HG03139 (cell line): ENCODE data around the gene IL17RB.

ENCODE experiments used
- ATAC-seq: cut with Tn5 transposase; IDR thresholded peaks from one replicate; pipeline ENCODE4 v1.9.1; 2021; ENCODE audit not compliant: unreplicated experiment

Gene IL17RB

DNA sequence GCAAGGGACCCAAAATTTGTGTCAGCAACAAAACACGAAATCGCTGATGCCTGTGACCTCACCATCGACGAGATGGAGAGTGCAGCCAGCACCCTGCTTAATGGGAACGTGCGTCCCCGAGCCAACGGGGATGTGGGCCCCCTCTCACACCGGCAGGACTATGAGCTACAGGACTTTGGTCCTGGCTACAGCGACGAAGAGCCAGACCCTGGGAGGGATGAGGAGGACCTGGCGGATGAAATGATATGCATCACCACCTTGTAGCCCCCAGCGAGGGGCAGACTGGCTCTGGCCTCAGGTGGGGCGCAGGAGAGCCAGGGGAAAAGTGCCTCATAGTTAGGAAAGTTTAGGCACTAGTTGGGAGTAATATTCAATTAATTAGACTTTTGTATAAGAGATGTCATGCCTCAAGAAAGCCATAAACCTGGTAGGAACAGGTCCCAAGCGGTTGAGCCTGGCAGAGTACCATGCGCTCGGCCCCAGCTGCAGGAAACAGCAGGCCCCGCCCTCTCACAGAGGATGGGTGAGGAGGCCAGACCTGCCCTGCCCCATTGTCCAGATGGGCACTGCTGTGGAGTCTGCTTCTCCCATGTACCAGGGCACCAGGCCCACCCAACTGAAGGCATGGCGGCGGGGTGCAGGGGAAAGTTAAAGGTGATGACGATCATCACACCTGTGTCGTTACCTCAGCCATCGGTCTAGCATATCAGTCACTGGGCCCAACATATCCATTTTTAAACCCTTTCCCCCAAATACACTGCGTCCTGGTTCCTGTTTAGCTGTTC is 35.0 kb upstream of the IL17RB start:
- no peak for ATAC-seq

DNA sequence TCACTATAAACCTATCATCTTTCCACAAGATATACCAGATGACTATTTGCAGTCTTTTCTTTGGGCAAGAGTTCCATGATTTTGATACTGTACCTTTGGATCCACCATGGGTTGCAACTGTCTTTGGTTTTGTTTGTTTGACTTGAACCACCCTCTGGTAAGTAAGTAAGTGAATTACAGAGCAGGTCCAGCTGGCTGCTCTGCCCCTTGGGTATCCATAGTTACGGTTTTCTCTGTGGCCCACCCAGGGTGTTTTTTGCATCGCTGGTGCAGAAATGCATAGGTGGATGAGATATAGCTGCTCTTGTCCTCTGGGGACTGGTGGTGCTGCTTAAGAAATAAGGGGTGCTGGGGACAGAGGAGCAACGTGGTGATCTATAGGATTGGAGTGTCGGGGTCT is 33.9 kb upstream of the IL17RB start:
- ATAC-seq: no peak

DNA sequence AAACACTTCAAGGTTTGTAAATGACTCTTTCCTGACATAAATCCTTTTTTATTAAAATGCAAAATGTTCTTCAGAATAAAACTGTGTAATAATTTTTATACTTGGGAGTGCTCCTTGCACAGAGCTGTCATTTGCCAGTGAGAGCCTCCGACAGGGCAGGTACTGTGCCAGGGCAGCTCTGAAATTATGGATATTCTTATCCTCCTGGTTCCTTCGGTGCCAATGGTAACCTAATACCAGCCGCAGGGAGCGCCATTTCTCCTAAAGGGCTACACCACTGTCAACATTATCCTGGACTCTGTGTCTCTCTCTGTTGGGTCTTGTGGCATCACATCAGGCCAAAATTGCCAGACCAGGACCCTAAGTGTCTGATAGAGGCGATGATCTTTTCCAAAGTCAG is 33.1 kb upstream of the IL17RB start:
- no peak for ATAC-seq

DNA sequence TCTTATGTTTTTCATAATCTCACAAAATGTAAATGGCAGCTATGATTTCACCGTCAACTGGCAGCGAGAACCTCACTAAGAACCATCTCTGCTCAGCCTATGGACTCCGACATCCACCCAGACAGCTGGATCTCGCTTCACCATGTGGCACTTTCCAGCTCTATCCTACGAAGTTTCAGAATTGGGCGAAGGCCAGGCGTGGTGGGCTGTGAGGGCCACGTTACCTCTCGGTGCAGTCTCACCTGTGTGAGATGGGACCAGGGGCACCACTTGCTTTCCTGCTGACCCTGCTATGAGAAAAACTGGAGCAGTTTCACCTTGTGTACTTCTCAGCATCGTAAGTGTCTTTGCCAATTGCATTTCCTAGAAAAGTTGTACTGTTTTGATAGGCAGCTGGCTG is 32.5 kb upstream of the IL17RB start:
- no peak for ATAC-seq

DNA sequence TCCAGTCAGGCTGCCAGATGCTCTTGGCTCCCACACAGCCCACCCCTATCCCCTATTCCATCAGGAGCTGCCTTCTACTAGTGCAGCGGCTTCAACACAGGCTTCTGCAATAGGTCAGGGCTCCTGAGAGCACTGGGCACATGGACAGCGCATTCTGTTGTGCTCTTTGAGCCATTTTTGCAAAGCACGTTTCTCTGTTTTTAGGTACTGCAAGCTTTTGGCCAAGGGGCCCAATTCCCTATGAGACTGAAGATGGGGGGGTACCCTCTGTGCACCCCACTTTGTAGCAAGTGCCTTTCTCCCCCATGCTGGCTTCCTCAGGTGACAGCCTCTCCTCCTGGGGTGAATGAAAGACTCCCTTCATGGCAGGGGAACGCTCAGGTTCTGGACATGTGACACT is 31.3 kb upstream of the IL17RB start:
- ATAC-seq: no peak

DNA sequence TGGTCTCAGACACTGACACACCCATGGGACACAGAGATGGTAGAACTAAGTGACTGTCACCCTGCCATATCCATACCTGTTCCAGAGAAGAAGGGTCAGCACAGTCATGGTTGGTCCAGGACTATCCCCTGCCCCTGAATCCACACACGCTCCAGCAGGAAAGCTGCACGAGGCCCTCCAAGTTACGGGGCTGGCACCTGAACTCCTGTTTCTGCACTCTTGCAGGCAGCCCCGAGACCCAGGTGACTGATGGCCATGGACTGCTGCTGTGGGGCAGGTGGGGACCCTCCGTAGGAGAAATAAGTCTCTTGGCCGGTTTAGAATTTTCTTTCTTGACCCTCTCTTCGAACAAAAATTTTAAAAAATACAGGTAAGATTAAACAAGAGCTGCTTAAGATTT is 30.7 kb upstream of the IL17RB start:
- no peak for ATAC-seq

DNA sequence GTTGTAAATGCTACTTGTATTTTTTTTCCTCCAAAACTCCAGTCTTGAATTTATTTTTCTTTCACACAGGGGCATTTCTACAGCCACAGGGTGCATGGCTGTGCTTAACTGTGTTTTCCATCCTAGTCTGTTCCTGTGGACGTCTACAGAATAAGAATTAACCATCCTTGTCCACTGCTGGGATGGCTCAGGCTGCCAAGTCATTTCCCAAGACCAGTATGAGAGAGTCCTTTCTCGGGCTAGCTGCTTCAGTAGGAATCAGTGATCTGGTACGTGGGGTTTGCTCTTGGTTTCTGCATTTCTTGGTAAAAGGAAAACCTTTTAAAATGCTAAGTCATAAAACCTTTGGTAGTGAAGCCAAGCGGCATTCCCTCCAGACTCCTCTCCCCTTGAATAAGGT is 29.9 kb upstream of the IL17RB start:
- no peak for ATAC-seq

DNA sequence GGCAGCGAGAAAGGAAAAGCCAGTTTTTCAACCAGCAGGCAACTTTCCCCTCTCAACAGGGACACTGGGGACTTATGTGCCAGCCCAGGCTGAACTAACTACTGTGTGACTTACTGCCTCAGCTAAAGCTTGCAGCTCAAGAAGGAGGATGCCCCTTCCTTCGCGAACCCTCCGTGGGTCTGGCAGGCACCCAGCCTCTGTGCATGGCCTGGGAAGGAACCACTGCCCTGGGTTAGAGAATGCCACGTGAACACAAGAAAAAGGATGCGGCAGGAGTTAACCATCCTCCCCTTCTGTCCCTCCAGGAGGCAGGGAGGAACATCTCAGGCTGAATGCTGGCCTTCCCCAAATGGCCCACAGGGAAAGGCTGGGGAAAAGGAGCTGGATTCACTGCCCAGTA is 29.2 kb upstream of the IL17RB start:
- no peak for ATAC-seq

DNA sequence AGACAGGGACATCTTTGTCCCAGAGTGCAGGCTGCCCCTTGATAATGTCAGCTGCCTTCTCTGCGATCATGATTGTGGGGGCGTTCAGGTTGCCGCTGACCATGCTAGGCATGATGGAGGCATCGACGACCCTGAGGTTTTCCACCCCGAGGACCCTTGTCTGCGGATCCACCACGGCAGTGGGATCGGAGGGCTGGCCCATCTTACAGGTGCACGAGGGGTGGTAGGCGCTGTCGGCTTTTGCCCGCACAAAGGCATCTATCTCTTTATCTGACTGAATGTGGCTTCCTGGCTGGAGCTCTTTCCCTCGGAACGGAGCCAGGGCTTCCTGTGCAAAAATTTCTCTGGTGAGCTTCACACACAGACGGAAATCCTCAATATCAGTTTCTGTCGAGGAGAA is 28.6 kb upstream of the IL17RB start:
- ATAC-seq: no peak

DNA sequence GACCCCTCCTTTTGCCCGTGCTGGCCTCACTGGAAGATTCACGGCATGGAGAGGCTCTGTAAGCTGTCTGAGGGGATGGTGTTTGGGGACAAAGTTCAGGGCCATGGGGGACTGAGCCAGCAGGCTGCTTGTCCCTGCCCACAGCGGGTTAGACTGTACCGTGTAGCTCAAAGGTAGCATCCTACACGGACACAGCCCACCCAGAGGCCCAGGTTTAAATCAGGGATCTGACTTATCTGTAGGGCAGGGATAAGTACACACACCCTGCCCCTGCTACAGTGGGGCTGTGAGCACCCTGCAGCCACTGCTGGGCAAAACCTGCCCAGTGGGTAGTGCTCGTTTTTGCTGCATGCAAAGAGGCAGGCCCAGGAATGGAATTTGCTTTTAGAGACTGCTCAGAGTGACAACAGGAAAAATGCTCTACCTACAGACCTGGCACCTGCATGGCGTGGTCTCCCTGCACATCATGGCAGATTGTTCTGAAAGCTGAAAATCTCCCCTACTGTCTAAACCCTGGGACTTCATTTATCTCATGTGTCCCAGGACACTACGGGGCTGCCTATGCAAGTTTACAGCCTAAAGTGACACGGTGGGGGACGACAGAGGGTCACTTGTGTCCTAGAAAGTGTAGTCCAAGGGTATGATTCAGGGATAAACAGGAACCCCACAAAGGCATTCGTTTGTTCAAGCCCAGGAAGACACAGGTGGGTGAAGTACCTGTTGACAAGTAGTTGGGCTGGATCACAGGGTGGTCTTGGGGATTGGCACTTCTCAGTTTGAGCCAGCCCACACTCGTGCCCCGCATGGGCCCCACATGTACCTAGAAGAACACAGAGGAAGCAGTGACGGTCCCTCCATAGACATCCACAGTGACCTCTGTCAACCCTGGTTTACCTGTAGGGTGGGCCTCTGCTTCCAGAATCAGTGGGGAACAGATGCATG is 27.9 kb upstream of the IL17RB start:
- ATAC-seq: no peak

DNA sequence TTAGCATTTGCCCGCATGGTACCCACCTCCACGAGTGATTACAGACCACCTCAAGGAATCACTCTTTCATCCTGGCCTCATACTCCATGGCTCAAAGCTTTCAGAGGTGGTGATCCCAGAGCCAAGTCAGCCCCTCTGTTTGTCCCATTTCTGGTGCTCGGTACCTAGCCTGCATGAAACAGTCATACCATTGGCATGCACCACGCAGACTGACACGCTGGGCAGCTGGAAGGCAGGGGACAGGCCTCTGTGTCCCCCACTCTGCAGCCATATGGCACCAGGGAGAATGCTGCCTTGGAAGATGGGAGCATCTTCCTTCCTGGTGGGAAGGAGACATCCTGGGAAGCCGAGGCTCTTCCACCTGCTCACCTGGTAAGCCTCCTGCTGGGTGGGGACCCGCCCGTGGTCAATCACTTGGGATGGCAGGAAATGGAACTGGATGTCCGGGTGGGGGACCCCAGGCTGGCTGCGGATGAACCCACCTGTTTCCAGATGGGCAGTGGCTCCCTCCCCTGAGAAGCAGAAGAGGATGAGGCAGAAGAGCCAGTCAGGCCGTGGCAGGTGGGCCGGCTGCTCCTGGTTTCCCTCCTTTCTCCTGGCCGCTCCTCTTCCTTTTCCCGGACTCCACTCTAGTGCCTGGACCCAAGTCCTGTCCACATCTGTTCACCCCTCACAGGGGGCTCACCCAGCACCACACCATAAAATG is 27.1 kb upstream of the IL17RB start:
- ATAC-seq: no peak

DNA sequence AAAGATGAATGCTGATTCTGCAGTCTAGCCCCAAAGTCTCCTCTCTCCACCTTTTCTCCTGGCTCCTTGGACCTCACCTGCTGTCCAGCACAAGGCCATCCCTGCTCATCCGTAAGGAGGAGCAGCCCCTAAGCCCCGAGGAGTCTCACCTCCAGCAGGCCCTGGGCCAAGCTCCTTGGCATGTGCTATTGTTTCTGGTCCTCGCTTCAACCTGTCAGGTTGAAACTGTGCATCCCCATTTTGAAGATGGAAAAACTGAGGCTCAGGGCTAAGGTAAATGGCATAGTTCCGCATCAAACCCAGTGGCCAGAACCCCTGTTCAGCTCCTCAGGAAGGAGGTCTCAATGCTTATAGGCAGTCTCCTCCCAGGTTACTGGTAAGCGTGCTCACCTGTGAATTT is 26.3 kb upstream of the IL17RB start:
- ATAC-seq: no peak

DNA sequence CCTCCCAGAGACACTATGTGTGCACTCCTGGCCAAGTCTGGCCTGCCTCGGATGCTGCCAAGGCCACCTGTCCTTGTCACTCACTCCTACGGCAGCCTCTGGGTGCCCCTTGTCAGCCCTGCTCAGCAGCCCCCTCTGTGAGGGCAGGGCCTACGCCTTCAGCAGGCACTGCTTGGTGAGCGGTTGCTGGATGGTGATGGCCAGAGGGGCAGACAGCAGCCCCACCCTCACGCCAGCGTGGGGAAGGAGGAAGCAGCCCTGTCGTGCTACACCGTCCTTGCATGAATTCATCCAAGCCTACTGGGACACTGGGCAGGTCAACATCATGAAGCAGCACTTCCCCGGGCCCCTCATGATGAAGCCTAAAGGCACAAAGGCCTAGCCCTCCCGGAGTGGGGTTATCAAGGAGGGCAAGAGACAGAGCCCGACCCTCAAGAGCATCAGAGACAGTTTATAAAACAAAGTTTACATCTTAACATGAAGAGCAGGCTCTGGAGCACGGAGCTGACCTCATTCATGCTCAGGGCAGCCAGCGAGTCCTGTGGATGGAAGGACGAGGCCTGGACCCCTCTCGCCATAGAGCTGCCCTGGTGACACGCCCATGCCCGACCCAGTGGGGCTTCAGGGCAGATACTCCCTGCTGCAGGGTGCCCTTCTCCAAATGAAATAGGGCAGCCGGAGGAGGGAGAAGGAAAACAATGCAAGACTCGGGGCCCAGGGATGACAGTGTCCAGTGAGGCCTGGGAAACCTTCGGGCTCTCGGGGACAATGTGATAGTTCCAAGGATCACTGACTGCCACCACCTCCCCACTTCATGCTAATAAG is 25.4 kb upstream of the IL17RB start:
- no peak for ATAC-seq

DNA sequence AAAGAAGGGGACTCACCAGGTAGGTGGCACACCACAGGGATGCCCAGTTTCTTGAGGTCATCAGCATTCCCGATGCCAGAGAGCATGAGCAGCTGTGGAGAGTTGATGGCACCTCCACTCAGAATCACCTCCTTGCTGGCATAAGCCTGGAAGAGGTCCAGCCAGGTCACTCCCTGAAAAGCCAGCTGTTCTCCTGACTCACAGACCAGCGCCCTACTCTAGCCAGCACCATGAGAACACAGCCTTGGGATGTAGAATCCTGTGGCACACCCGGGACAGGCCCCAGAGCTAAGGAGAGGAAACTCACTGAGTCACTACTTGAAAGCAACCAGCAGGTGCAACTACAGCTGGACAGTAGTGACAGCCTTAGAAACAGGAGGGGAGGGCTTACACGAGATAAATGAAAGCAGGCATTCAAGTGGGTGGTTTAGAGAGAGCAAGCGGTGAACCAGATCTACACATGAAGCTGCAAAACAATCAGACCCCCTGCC is 24.7 kb upstream of the IL17RB start:
- ATAC-seq: no peak

DNA sequence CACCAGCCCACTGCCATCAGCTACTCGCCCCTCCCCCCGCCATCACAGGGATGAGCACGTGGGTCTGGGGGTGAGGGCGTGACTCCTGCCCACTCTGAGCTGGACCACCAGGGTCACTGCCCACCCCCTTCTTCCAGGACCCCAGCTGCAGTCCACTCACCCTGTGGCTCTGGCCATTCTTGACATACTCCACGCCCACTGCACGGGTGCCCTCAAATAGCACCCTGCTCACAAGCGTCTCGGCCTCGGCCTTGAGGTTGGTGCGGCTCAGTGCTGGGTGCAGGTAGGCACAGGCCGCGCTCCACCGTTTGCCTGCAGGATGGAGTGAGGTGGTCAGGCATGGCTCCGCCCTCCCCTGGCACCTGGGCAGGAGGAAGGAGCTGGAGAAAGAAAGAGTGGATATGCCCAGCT is 24.0 kb upstream of the IL17RB start:
- ATAC-seq: no peak

DNA sequence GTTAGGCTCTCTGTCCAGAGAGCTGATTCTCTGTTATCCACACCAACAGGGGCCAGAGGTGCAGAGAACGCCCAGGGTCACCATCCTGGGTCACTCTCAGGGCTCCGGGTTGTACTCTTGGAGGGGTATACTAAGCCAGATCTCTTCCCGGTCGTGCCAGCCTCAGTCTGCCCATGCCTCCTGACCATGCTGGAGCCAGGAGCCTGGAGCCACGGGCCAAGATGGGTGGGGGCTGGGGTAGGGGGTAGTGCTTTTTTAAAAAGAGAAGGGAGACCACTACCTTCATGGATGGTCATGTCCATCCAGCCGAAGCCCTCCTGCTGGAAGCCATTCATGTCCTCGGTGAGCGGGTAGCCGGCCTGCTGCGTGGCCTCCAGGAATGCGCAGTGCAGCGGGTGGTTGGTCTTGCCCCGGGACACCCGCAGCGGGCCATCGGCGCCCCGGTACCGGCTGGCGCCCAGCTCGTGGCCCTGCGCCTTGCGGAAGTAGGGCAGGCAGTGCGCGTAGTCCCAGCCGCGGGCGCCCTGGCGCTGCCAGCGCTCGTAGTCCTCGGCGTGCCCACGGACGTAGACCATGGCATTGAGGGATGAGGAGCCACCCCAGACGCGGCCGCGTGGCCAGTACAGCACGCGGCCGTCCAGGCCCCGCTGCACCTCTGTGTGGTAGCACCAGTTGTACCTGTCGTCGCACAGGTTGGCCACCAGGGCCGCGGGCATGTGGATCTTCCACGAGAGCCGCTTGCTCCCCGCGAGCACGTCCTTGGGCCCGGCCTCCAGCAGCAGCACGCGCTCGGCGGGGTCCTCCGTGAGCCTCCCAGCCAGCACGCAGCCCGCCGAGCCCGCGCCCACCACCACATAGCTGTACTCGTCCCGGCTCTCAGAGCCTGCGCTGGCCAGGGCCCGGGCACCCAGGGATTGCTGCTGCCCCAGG is 23.1 kb upstream of the IL17RB start:
- ATAC-seq: no peak

DNA sequence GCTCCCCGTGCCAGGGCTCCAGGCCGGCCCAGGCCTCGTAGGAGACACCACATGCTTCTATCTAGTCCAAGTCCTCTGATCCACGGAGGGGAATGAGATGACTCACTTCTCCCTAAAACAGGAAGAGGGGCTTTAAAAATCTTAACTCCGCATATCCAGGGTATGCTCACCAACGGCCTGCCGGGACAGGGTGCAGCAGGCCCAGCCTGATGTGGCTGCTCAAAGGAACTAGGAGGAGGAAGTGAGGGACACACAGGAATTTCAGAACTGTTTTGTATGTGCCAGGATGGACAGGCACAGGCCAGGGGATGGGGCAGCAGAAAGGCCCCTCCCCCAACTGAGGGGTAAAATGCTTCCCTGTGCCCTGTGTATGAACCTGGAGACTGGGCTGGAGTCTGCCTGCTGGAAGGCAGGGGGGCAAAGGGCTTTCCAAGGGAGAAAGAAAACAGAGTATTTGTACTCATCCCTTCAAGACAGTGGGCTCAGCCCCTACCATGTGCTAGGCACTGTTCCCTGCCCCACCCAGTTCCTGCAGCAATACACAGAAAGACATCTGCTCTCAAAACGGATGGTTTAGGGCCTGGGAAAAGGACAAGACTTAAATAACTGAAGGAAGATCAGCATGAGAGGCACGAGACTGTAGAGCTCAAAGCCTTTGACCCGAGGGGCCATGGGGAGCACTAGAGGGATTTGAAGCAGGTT is 22.3 kb upstream of the IL17RB start:
- no peak for ATAC-seq

DNA sequence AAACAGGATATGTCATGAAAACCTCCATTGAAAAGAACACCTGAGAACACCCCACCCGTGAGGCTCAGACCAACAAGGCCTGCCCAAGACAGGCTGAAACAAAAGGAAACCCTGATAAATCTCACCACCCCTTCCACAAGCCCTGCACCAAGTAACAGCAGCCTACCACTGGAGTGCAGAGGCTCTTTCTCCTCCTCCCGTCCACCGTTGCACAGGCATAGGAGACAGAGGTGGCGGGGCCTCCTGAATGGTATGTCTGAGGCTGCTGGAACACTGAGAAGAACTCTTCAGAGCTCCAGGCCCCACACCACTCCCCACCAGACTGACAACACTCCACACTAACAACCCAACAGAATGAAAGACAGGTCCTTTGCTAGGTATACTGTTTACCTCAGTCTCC is 21.6 kb upstream of the IL17RB start:
- no peak for ATAC-seq

DNA sequence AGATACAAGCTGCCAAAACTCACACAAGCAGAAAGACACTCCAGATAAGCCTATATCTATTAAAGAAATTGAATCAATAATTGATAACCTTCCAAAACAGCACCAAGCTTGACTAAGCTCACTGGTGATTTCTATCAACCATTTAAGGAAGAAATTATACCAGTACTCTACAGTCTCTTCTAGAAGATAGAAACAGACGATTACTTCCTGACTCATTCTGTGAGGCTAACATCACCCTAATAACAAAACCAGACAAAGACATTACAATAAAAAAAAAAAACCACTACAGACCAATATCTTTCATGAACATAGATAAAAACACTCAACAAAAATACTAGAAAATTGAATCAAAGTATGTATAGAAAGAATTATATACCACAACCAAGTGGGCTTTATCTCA is 20.3 kb upstream of the IL17RB start:
- no peak for ATAC-seq
